GM18502 (cell line): ENCODE results near the gene ANKRD33.

Experiments used
- ATAC-seq: cut with Tn5 transposase; IDR thresholded peaks from one replicate; pipeline ENCODE4 v1.9.1; 2021; ENCODE audit warnings: mild to moderate bottlenecking; ENCODE audit not compliant: unreplicated experiment, poor library complexity

ANKRD33 gene

DNA sequence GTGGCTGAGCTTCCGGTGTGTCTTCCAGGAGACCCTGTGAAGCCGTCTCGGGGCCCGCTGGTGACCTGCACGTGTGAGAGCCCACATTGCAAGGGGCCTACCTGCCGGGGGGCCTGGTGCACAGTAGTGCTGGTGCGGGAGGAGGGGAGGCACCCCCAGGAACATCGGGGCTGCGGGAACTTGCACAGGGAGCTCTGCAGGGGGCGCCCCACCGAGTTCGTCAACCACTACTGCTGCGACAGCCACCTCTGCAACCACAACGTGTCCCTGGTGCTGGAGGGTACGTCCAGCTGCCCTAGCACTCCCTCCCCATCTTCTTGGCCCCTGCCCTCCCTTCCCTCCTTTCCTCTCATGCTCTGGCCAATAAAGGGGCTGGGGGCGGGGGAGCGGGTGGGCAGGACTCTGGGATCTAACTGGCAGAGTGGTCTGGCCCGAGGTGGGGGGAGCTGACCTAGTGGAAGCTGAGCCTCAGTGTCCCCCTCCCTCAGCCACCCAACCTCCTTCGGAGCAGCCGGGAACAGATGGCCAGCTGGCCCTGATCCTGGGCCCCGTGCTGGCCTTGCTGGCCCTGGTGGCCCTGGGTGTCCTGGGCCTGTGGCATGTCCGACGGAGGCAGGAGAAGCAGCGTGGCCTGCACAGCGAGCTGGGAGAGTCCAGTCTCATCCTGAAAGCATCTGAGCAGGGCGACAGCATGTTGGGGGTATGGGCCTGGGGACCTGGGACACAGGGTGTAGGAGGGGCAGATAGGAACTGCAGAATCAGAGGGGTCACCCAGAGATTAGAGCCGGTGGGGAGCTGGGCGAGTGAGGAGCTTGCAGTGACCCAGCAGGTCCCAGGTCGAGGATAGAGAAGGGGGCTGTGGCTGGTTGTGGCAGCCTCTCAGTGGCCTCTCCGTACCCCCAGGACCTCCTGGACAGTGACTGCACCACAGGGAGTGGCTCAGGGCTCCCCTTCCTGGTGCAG is 25.4 kb downstream of the ANKRD33 start:
- no peak for ATAC-seq

- ATAC-seq = no peak
Measured at GRCh38 chr12:51914034-51914923, 26.4 kb downstream of the ANKRD33 start.

- ATAC-seq = no peak
Measured at GRCh38 chr12:51915003-51915625, 27.2 kb downstream of the ANKRD33 start.

DNA sequence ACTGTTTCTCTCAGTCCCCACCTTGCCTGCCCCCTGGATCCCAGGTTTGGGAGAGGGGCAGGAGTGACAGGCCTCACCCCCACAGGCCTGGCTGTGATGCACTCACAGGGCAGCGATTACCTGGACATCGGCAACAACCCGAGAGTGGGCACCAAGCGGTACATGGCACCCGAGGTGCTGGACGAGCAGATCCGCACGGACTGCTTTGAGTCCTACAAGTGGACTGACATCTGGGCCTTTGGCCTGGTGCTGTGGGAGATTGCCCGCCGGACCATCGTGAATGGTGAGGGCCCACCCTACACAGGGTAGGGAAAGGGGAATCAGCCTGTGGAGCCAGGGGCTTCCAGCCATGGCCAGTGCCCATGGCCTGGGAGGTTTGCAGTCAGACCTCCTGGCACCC is 28.0 kb downstream of the ANKRD33 start:
- no peak for ATAC-seq

GRCh38 chr12:51917041-51917590 is 29.2 kb downstream of the ANKRD33 start:
- no peak for ATAC-seq

- ATAC-seq = no peak
Measured at GRCh38 chr12:51917746-51918453, 30.0 kb downstream of the ANKRD33 start.

GRCh38 chr12:51920046-51920445 is 32.1 kb downstream of the ANKRD33 start:
- no peak for ATAC-seq

DNA sequence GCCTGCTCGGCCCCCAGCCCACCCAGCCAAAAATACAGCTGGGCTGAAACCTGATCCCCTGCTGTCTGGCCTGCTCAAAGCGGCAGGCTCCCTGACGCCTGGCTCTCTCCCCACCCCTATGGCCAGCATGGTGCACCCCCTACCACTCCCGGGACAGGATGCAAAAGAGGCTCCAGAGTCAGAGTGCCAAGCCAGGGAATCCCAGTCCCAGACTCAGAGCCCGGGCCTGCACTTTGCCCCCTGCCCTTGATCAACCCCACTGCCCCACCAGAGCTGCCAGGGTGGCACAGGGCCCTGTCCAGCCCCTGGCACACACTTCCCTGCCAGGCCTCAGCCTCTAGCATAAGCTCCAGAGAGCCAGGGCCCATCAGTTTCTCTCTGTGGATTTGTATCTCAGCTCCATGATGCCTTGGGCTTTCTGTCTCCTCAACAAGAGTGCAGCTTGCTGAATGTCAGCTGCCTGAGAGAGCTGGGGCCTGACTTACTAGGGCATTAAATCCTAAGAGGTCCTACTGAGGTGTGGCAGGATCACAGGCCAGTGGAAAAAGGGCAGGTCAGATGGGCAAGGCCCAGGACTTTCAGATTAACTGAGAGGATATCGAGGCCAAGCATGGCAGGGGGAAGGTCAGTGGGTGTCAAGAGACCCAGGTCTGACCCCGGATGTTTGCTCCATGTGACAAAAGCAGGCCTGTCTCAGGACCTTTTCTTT is 33.3 kb downstream of the ANKRD33 start:
- ATAC-seq = no peak

DNA sequence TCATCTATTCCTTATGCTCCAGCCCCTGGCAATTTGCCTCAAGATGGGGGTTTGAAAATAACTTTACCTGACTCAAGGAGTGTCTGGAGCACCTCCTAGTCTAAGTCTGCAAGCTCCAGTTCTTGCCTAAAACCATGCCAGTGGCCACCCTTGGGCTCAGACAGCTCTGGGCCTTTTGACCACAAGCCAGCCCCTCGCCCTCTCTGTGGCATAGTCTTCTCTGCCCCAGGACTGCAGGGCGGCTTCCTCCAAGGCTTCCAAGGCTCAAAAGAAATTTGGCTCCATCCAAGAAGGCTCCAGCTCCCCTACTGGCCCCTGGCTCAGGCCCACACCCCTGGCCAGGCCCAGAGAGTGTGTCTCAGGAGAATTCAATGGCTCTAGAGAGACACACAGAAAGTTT is 34.2 kb downstream of the ANKRD33 start:
- no peak for ATAC-seq

- no peak for ATAC-seq
Measured at GRCh38 chr12:51922762-51923505, 35.0 kb downstream of the ANKRD33 start.

- no peak for ATAC-seq
Measured at GRCh38 chr12:51923506-51924365, 35.8 kb downstream of the ANKRD33 start.

DNA sequence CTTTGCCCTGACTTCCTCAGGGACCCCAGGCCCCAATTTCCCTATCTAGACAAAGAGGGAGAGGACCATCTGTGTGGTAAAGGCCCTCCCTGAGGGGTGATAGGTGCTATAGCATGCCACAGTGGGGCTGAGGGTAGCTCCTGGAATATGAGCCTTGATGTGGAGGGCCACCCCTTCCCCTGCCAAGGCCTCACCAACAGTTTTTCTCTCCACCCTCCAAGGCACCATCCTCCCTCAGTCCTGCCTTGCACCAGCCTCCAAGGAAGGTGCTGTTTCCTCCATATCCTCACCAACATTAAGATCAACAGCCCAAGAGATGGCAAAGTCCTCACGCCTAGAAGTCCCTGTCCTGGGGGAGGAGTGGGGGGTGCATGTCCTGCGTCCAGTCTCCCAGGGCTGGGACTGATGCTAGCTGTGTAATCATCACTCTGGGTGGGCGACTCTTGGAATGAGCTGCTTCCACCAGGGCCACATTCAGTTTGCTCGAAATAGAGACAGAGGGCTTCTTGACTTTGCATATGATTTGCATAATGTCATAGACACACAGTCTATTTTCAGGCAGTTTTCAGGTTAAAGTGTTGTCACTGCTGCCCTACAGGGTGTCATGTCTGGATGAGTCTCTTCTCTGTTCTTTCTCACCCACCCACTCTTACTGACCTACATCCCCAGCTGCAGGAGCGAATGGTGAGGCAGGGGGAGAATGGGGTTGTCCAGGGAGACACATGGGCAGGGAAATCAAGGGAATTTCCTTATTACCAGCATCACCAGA is 36.8 kb downstream of the ANKRD33 start:
- peak; percentile 73 for ATAC-seq

- no peak for ATAC-seq
Measured at GRCh38 chr12:51925346-51926063, 37.6 kb downstream of the ANKRD33 start.

DNA sequence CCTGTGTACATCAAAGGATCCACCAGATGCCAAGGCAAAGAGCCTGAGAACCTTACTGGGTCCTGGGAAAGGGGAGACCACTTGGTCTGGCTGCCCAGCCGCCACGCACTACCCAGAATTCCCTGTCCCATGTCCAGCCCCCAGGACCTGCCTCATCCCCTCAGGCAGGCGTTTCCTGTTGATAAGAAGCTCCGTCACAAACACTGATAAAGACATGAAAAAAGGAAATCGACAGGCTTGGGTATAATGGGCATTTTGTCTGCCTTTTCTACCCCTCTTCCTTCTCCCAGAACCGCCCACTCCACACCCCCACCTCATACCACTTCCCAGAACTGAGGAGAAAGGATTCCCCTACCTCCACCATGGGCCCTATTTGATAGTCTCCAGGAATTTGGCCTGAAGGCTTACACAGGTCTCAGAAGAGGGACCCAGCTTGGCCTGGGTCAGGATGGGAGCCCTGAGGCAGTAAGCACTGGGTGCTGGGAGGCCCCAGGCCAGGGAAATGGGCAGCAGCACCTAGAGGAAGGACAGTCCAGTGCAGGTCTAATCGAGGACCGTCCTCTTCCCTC is 38.2 kb downstream of the ANKRD33 start:
- ATAC-seq = no peak

DNA sequence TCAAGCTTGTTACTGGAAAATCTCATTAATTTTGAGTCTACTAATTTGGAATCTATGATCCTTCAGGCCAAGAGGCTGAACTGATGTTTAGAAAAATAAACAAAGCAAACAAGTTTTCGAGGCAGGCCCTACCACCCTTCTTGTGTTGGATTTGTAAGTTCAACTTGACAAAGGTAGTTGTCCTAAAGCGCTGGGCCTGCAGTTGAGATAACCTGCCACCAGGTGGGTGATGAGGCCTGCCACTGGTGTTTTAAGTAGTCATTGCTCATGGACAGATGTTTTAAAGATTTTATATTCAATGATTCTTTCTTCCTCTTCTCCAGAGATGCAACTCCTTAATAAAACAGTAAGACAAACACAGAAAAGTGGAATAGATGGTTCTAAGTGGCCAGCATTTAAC is 38.8 kb downstream of the ANKRD33 start:
- ATAC-seq = no peak
